NK-92 (cell line): Measurements from ENCODE around the gene PAQR6.
A peak's percentile ranks its signal among the peaks of the same experiment; 100 is the strongest.

Experiments
- DNase-seq: peaks from one replicate; lab custom pipeline; 2025; ENCODE audit not compliant: unreplicated experiment; lab: John Stamatoyannopoulos, UW

The PAQR6 gene

GRCh38 chr1:156247460-156248322 is at the start of gene PAQR6:
Gene PAQR6, minus strand, starts transcription at chr1:156248056. Its CDS starts 1,325 bp downstream, at chr1:156246731.
- DNase-seq: no peak

DNA sequence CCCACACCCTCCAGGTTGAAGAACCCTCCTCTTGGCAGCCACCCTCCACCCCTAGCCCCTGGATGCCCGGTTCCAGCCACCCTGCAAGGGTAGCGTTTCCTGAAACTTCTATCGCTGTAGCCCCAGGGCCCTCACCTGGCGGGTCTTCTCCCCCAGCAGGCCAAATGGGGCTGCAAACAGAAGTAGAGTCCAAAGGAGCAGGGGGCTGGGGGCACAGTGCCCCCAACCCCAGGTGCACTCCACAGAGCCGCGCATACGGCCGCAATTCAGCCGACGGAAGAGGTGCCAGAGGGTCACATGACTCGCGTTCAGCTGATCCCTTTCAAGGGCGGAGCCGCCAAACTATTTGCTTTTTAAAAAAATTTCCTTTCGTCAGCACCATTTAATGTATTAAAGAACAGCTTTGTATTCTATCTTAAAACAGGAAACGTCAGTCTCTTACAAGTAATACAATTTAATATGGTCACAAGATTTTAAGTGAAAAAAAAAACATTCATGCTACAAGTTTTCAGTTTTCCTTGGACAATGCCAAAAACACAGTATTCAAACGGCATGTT is 47.6 kb upstream of the PAQR6 start, which contains the start of gene GLMP:
Gene GLMP, minus strand, starts transcription at position 289 of the 557 bp plus-strand sequence. Its CDS starts 34 bp downstream, at position 255.
- no peak for DNase-seq

GRCh38 chr1:156293895-156294294 is 46.0 kb upstream of the PAQR6 start:
- no peak for DNase-seq

- DNase-seq: no peak
Observed at GRCh38 chr1:156293098-156293434, 45.2 kb upstream of the PAQR6 start.

- DNase-seq: no peak
Observed at GRCh38 chr1:156291226-156292061, 43.6 kb upstream of the PAQR6 start.

DNA sequence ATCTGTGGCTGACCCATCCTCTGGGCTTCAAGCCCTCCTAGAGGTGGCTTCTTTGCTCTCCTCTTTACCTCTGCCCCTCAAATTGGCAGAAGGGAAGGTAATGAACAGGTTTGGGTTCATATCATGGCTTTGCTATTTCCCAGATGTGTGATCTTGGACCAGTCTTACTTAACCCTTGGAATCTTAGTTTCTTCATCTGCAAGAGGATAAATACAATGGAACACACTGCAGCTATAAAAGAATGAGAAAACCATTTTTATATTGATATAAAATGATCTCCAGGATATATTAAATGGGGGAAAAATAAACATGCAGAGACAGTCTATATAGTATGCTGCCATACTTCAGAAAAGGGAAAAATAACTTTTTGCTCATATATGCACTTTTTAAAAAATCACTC is 42.0 kb upstream of the PAQR6 start:
- no peak for DNase-seq

DNA sequence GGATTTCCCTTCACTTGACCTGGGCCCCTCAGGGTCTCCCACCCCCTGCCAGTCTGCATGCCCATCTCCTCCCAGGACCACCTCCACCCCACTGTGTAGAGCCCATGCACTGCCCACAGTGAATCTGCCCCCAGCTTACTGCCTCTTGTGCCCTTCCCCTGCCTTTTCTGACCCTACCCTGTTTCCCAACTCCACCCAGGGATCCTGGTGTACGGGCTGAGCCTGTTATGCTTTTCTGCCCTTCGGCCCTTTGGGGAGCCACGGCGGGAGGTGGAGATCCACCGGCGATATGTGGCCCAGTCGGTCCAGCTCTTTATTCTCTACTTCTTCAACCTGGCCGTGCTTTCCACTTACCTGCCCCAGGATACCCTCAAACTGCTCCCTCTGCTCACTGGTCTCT is 38.2 kb upstream of the PAQR6 start:
- no peak for DNase-seq

DNA sequence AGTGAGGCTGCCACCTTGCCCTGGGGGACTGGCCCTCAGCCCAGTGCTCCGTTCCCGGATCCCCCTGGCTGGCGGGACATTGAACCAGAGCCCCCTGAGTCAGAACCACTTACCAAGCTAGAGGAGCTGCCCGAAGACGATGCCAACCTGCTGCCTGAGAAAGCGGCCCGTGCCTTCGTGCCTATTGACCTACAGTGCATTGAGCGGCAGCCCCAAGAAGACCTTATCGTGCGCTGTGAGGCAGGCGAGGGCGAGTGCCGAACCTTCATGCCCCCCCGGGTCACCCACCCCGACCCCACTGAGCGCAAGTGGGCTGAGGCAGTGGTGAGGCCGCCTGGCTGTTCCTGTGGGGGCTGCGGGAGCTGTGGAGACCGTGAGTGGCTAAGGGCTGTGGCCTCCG is 37.6 kb upstream of the PAQR6 start:
- DNase-seq: no peak

DNA sequence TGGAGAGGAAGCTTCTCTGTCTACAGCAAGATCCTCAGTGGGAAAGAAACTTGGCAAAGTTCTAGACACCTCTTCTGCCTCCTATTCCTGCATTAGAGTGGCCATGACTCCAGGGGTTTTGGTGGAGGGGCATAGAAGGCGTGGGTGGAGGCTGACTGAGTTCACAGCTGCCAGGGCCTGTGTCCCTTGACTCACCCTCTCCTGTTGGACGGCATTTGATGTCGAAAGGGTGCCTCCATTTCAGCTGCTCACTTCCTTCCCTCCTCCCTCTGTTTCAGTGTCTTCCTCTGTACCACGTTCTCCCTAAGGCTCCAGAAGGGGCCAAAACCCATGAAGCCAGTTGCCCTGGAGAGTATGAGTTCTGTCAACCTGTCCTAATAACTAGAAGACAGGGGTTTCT is 36.9 kb upstream of the PAQR6 start:
- no peak for DNase-seq

DNA sequence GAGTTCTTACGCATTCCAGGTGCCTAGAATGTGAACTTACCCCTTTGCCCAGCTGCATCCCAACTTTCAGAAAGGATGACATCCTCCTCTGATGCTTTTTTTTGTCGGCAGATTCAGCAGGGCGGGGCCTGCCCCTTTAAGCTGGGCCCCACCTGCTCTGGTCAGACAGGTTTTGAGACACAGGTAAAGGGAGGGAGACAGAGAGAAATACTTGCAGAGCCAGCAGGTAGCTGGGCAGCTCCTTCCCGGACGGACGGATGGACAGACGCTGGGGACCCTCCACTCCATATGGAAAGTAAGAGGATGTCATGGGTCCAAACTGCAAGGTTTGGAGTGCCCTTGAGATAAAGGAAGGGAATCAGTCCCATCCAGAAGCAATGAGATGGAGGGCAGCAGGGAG is 36.3 kb upstream of the PAQR6 start, which contains the start of gene TMEM79:
Gene TMEM79, plus strand, starts transcription at position 214 of the 400 bp plus-strand sequence. CDS start 902 bp downstream, outside the sequence.
- DNase-seq: no peak

- DNase-seq: no peak
Observed at GRCh38 chr1:156283521-156283920, 35.7 kb upstream of the PAQR6 start.

GRCh38 chr1:156282479-156283222 is 34.8 kb upstream of the PAQR6 start, which contains the start of gene SMG5:
Gene SMG5, minus strand, starts transcription at chr1:156282825. Its CDS starts 145 bp downstream, at chr1:156282680.
- peak; percentile 76 for DNase-seq

DNA sequence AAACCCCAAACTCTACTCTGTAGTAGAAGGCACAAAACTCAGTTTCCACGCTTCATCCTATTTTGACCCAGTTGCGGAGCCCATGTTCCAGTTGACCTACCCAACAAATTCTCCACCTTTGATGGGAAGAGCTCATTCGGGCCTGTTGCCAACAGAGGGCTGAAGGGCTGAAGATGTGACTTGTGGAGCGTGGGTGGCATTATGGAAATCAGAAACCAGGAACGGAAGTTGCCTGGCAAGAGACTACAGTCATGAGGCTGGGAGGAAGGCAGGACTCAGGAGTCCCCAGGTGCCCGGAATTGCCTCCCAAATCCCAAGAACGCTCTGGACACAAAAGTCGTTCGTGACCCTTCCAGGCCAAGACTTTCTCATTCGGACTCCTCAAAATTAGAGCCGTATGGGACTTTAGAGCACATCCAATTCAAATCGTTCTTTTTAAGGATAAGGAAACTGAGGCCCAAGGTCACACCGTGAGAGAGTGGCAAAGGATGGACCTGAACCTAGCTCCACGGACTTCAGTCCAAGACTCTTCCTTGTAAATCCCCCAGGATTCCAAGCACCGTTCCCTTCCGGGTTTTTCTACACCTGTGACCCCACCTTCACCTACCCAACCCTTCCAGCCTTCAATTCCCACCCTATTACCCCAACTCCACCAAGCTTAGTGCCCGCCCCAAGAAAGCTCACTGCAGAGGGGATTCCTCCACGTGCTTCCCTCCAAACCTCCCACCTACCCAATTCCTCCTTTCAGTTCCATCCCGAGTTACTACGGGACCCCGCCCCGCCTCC is 34.0 kb upstream of the PAQR6 start:
- no peak for DNase-seq

- DNase-seq: no peak
Observed at GRCh38 chr1:156281281-156281680, 33.4 kb upstream of the PAQR6 start.

- DNase-seq: no peak
Observed at GRCh38 chr1:156279837-156280236, 32.0 kb upstream of the PAQR6 start.

DNA sequence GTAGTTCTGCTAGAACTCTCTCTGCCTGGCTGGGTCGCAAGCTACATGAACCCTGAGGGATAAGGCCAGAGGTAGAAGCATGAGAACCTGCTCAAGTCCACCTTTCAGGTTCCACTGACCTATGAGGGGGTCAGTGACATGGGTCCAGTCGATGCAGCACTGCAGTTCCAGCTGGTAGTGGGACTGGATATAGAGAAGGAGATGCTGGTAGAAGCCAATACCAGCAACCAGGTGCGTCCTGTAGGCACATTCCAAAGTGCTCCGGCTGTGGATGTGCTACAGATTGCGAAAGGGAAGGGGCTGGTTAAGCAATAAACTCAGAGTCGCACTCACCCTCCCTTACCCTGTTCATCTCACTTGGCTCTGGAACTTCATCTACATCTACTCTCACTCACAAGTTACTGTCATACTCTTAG is 29.1 kb upstream of the PAQR6 start:
- DNase-seq: no peak

DNA sequence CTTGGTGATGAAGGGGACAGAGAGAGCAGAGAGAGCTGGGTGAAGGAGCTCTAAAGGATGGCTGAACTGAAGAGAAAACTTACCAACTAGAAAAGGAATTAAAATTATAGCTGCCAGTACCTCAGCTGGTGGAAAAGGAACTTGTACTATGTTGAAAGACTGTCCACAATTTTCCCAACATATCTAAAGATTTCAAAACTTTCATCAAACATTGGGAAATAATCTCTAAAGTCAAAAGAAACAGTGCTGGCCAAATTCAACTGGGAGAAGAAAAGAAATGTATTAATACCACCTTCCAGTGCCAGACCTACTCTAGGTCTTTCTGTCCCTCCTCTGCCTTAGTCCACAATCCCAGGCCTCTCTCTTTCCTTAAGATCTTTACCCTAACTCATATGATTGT is 28.7 kb upstream of the PAQR6 start:
- no peak for DNase-seq

DNA sequence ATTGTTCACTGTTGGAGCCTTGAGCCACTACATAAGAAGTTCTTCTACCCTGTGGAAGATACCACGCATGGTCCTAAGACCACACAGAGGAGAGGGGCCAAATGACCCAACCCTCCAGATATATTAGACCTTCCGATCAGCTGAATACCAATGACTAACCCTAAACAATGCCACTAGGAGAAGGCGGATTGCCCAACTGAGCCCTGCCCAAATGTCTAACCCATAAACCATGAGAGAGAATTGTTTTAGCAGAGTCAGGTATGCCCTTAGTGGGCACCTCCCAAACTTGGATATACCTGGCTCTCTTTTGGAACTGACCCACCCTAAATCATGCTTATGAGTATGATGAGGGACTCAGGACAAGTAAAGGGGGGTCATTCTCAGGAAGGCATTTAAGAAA is 22.5 kb upstream of the PAQR6 start:
- DNase-seq: no peak

- no peak for DNase-seq
Observed at GRCh38 chr1:156268336-156268735, 20.5 kb upstream of the PAQR6 start.

DNA sequence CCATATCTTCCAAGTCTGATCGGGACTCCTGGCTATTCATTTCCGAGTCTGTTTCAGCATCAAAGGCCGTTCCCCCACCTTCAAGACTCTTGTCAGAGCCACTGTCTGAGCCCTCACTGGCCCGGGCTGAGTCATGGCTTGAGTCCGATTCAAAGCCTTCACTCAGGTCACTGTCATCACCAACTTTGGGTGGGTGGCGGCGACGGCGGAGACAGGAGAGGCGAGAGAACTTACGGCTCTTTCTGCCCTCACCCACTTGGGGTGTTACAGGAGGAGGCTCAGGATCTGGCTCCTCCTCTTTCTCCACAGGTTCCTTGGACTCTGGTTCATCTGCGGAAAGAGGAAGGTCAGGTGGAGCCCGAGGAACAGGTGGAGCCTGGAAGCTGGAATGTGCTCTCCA is 18.2 kb upstream of the PAQR6 start:
- DNase-seq: no peak
